HEK293 (cell line): Measurements from ENCODE around the gene OR1F1.

Experiments
- CTCF ChIA-PET: fragments of 350-600 bp; formaldehyde crosslinking; extraction: SDS; loops from one replicate; lab custom pipeline; 2021; ENCODE audit warnings: antibody characterized with exemption; lab: Yijun Ruan, JAX
- POLR2A ChIA-PET: fragments of 300-600 bp; formaldehyde crosslinking; extraction: SDS; loops from one replicate; lab custom pipeline; 2020; ENCODE audit warnings: antibody characterized with exemption, inconsistent platforms; lab: Yijun Ruan, JAX
- H3K27ac ChIP-seq: fragments of 200-500 bp; sonication (Bioruptor generic); 2 replicates; pipeline ENCODE4 v1.5.1; 2014; ENCODE audit warnings: low read depth, low read length, control low read depth, inconsistent platforms; ENCODE audit errors: extremely low read depth
- H3K36me3 ChIP-seq, 2 experiments: fragments of 200-500 bp in 1 of 2; sonication (Bioruptor generic) in 1 of 2; 1 replicate in 1 of 2; 2 replicates in 1 of 2; pipeline ENCODE4 v1.5.1; 2014 to 2017; ENCODE audit warnings: inconsistent platforms in 2 of 2, low read length in 2 of 2; ENCODE audit not compliant: control insufficient read depth in 2 of 2, insufficient read depth in 1 of 2
- H3K4me1 ChIP-seq: fragments of 200-500 bp; sonication (Bioruptor generic); 2 replicates; pipeline ENCODE4 v1.5.1; 2014; ENCODE audit warnings: mild to moderate bottlenecking, low read length, inconsistent platforms; ENCODE audit not compliant: control insufficient read depth, insufficient read depth
- H3K4me3 ChIP-seq: 2 replicates; pipeline ENCODE4 v1.5.1; 2011; ENCODE audit warnings: low read depth, mild to moderate bottlenecking, control low read depth, low read length, moderate library complexity
- H3K9me3 ChIP-seq: fragments of 200-500 bp; sonication (Bioruptor generic); 2 replicates; pipeline ENCODE4 v1.5.1; 2014; ENCODE audit warnings: low read depth, low read length, inconsistent platforms; ENCODE audit not compliant: control insufficient read depth, insufficient read depth
- ELK4 ChIP-seq: IDR thresholded peaks from 2 replicates; pipeline ENCODE4 v1.6.1; 2011; ENCODE audit warnings: mild to moderate bottlenecking, low read depth, low read length, borderline replicate concordance
- GLIS1 ChIP-seq: fragments of 450-650 bp; formaldehyde crosslinking; IDR thresholded peaks from 2 replicates; pipeline ENCODE4 v1.5.1; 2016; ENCODE audit warnings: missing biosample characterization, missing genetic modification characterization
- HOXC10 ChIP-seq: sonication (generic); formaldehyde crosslinking; IDR thresholded peaks from 2 replicates; pipeline ENCODE4 v1.8.1; 2023; ENCODE audit warnings: mild to moderate bottlenecking, missing genetic modification reagents
- PRDM2 ChIP-seq: fragments of 450-650 bp; formaldehyde crosslinking; IDR thresholded peaks from 2 replicates; pipeline ENCODE4 v1.5.1; 2016; ENCODE audit warnings: missing biosample characterization, missing genetic modification characterization, borderline replicate concordance
- PRDM6 ChIP-seq: fragments of 450-650 bp; formaldehyde crosslinking; IDR thresholded peaks from 2 replicates; pipeline ENCODE4 v1.5.1; 2017; ENCODE audit warnings: missing biosample characterization, missing genetic modification characterization
- WT1 ChIP-seq: fragments of 450-650 bp; formaldehyde crosslinking; IDR thresholded peaks from 2 replicates; pipeline ENCODE4 v1.5.1; 2016; ENCODE audit warnings: missing biosample characterization, missing genetic modification characterization
- ZBTB48 ChIP-seq: fragments of 450-650 bp; formaldehyde crosslinking; IDR thresholded peaks from 2 replicates; pipeline ENCODE4 v1.5.1; 2016; ENCODE audit warnings: missing biosample characterization, missing genetic modification characterization
- ZBTB49 ChIP-seq: fragments of 450-650 bp; formaldehyde crosslinking; IDR thresholded peaks from 2 replicates; pipeline ENCODE4 v1.5.1; 2016; ENCODE audit warnings: missing biosample characterization, missing genetic modification characterization, low read depth
- ZFP69B ChIP-seq: fragments of 450-650 bp; formaldehyde crosslinking; IDR thresholded peaks from 2 replicates; pipeline ENCODE4 v1.5.1; 2016; ENCODE audit warnings: missing biosample characterization, missing genetic modification characterization
- ZNF10 ChIP-seq: fragments of 450-650 bp; formaldehyde crosslinking; IDR thresholded peaks from 2 replicates; pipeline ENCODE4 v1.5.1; 2017; ENCODE audit warnings: missing biosample characterization, missing genetic modification characterization
- ZNF248 ChIP-seq: fragments of 450-650 bp; formaldehyde crosslinking; IDR thresholded peaks from 2 replicates; pipeline ENCODE4 v1.5.1; 2017; ENCODE audit warnings: missing biosample characterization, missing genetic modification characterization
- ZNF26 ChIP-seq: fragments of 450-650 bp; formaldehyde crosslinking; IDR thresholded peaks from 2 replicates; pipeline ENCODE4 v1.5.1; 2016; ENCODE audit warnings: missing biosample characterization, missing genetic modification characterization
- ZNF266 ChIP-seq: fragments of 450-650 bp; formaldehyde crosslinking; IDR thresholded peaks from 2 replicates; pipeline ENCODE4 v1.5.1; 2016; ENCODE audit warnings: missing biosample characterization, missing genetic modification characterization, low read depth
- ZNF354C ChIP-seq: fragments of 450-650 bp; formaldehyde crosslinking; IDR thresholded peaks from 2 replicates; pipeline ENCODE4 v1.5.1; 2016; ENCODE audit warnings: missing biosample characterization, missing genetic modification characterization, low read depth, borderline replicate concordance
- ZNF37A ChIP-seq: fragments of 450-650 bp; IDR thresholded peaks from 2 replicates; pipeline ENCODE4 v1.5.1; 2018; ENCODE audit warnings: missing biosample characterization, missing genetic modification characterization
- ZNF473 ChIP-seq: fragments of 450-650 bp; formaldehyde crosslinking; IDR thresholded peaks from 2 replicates; pipeline ENCODE4 v1.5.1; 2017; ENCODE audit warnings: missing biosample characterization, missing genetic modification characterization
- ZNF549 ChIP-seq: fragments of 450-650 bp; IDR thresholded peaks from 2 replicates; pipeline ENCODE4 v1.5.1; 2018; ENCODE audit warnings: missing biosample characterization, missing genetic modification characterization, mild to moderate bottlenecking, inconsistent platforms, moderate library complexity
- ZNF571 ChIP-seq: fragments of 450-650 bp; formaldehyde crosslinking; IDR thresholded peaks from 2 replicates; pipeline ENCODE4 v1.5.0; 2017; ENCODE audit warnings: missing biosample characterization, missing genetic modification characterization
- ZNF585B ChIP-seq: fragments of 450-650 bp; formaldehyde crosslinking; IDR thresholded peaks from 2 replicates; pipeline ENCODE4 v1.5.1; 2016; ENCODE audit warnings: missing biosample characterization, missing genetic modification characterization
- ZNF623 ChIP-seq: fragments of 450-650 bp; formaldehyde crosslinking; IDR thresholded peaks from 2 replicates; pipeline ENCODE4 v1.5.1; 2016; ENCODE audit warnings: missing biosample characterization, missing genetic modification characterization
- ZNF645 ChIP-seq: fragments of 450-650 bp; formaldehyde crosslinking; IDR thresholded peaks from 2 replicates; pipeline ENCODE4; 2016; ENCODE audit warnings: missing biosample characterization, missing genetic modification characterization
- ZNF76 ChIP-seq: fragments of 450-650 bp; formaldehyde crosslinking; IDR thresholded peaks from 2 replicates; pipeline ENCODE4; 2016; ENCODE audit warnings: low read depth, missing biosample characterization, missing genetic modification characterization, borderline replicate concordance
- ZNF776 ChIP-seq: fragments of 450-650 bp; formaldehyde crosslinking; IDR thresholded peaks from 2 replicates; pipeline ENCODE4 v1.5.0; 2017; ENCODE audit warnings: missing biosample characterization, missing genetic modification characterization, borderline replicate concordance

OR1F1 gene

GRCh38 chr16:3150346-3151218, 37.4 kb upstream of the OR1F1 start:
- ChIA-PET POLR2A (interaction anchor here (0.6 to 2.3 kb wide), 21 partner anchors 8 to 477 kb away, joined by 3 to 38 read pairs (median 5); partner anchors contain the start of genes NAA60, OR1F1, ZNF174 and ZNF213), CTCF (interaction anchor here (0.6 to 3.0 kb wide), 11 partner anchors 10 to 350 kb away, joined by 3 to 15 read pairs (median 7); partner anchors contain the start of gene ZNF213)
- no peaks in the 10 kb centered on the region for H3K36me3 ChIP-seq
- H3K9me3 ChIP-seq: no peaks in the 10 kb centered on the region
- no peaks in the 10 kb centered on the region for H3K4me1 ChIP-seq
- H3K27ac ChIP-seq: peak overlapping the region; percentile 88
- H3K4me3 ChIP-seq: peak overlapping the region; percentile 59
- TF ChIP-seq ZNF585B (no peak), ZNF571 (tag by site-specific recombination) (no peak), ZBTB49 (no peak), ZFP69B (tag by site-specific recombination) (no peak; the same call in 1 of the 2 replicates), ZNF549 (tag by site-specific recombination) (no peak), ZNF776 (no peak), GLIS1 (tag by site-specific recombination) (peak; percentile 46; the same call in 1 of the 2 replicates), ZNF473 (tag by site-specific recombination) (no peak), PRDM6 (no peak), ZNF645 (no peak), HOXC10 (no peak), ZNF248 (tag by site-specific recombination) (no peak), ZBTB48 (tag by site-specific recombination) (peak; percentile 30), ZNF10 (tag by site-specific recombination) (peak; percentile 86; the same call in 1 of the 2 replicates), ZNF354C (tag by site-specific recombination) (no peak), ZNF26 (tag by site-specific recombination) (no peak), WT1 (no peak), ELK4 (no peak), PRDM2 (tag by site-specific recombination) (no peak), ZNF37A (tag by site-specific recombination) (no peak), ZNF76 (tag by site-specific recombination) (peak; percentile 72), ZNF266 (no peak), ZNF623 (tag by site-specific recombination) (no peak)
